ENCODE measurements around the gene TSC22D3.

- TF ChIP-seq, protein P1, sequence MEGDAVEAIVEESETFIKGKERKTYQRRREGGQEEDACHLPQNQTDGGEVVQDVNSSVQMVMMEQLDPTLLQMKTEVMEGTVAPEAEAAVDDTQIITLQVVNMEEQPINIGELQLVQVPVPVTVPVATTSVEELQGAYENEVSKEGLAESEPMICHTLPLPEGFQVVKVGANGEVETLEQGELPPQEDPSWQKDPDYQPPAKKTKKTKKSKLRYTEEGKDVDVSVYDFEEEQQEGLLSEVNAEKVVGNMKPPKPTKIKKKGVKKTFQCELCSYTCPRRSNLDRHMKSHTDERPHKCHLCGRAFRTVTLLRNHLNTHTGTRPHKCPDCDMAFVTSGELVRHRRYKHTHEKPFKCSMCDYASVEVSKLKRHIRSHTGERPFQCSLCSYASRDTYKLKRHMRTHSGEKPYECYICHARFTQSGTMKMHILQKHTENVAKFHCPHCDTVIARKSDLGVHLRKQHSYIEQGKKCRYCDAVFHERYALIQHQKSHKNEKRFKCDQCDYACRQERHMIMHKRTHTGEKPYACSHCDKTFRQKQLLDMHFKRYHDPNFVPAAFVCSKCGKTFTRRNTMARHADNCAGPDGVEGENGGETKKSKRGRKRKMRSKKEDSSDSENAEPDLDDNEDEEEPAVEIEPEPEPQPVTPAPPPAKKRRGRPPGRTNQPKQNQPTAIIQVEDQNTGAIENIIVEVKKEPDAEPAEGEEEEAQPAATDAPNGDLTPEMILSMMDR (IDR thresholded peaks at IDR 0.05; ENCODE audit: low read length): no peak
- no peak for TF ChIP-seq EZH2 (IDR thresholded peaks at IDR 0.05; ENCODE audit: borderline replicate concordance, low read length)
Measured at GRCh38 chrX:107747596-107748161, 27.9 kb downstream of the TSC22D3 start.

Data from OCI-LY1 (cell line).